GM21423 (cell line): Measurements from ENCODE around the gene RTL1.

Source experiments
- ATAC-seq: cut with Tn5 transposase; IDR thresholded peaks from one replicate; pipeline ENCODE4 v1.9.1; 2021; ENCODE audit warnings: mild to moderate bottlenecking, moderate library complexity; ENCODE audit not compliant: unreplicated experiment

The RTL1 gene

GRCh38 chr14:100903672-100904185 is at the start of gene RTL1:
Gene RTL1 (minus strand): TSS chr14:100903722. CDS start chr14:100884788, 18,934 bp downstream.
- ATAC-seq = no peak

- ATAC-seq = no peak
Measured at GRCh38 chr14:100950024-100950423, 46.5 kb upstream of the RTL1 start.

DNA sequence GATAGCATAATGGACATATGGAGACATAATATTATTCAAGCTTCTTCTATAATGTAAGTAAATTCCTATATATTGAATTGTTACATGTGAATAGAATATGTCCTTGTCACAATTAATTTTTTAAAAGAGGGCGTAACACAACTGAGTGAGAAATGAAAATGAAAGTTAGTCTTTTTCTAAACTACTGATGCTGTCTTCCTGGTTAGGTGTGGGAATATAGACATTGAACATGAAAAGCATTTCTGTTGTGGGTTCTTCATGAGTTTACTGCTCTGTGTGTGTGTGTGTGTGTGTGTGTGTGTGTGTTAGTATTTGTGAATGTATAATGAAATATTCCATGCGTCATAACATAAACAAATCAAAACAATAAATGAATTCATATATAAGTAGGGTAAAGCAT is 40.5 kb upstream of the RTL1 start:
- ATAC-seq = no peak

- no peak for ATAC-seq
Measured at GRCh38 chr14:100930270-100930669, 26.7 kb upstream of the RTL1 start.

GRCh38 chr14:100915560-100915959 is 12.0 kb upstream of the RTL1 start:
- ATAC-seq = no peak

DNA sequence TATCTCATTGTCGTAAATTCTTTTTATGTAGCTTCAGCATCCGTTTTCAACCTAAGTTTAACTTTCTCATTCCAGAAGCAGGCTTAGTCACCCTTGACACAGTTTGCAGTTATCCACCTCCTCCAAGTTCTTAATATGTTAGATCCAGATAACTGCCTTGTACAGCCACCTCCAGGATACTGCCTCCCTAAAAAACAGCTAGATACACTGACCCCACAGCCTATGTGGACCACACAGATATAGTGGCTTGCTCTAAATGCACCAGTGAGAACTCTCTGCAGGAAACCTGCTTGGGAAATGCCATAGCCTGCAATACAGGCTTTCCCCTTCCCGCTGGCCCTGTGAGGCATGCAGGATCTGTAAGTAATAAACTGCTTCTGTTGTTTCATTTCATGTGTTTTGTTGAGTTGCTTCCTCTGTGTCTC is 11.1 kb upstream of the RTL1 start:
- ATAC-seq = no peak

- ATAC-seq = no peak
Measured at GRCh38 chr14:100911665-100912316, 8.3 kb upstream of the RTL1 start.

DNA sequence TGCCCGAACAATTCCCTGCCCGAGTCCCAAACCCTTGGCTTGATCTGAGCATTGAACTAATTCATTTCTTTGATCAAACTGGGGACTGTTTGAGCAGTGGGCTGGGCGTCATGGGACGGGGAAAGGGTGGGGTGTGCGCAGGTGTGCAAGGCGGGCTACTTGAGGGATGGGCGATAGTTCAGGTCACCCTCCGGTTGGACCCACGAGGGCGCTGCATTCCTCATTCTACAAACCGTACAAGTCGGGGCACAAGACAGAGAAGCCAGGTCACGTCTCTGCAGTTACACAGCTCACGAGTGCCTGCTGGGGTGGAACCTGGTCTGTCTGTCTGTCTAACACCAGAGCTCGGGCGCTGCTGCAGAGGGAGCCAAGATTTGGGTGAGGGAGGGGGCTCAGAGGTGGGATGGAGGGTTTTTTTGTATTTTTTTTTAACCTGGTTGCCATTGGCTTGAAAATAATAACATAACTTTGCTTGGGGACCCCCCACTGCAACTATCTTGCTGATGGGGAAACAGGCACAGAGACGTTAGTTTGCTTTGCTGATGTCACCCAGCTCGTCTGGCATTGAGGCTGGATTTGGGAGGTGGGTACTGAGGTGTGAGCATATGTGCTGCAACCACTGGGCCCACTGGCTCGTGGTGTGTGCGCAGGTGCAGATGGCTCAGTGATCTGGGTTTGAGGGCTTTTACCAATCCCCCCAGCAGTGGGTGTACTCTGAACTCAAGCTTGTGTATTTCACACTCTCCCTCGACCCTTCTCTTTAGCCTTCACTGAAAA is 7.6 kb upstream of the RTL1 start:
- ATAC-seq = no peak

GRCh38 chr14:100909439-100909838 is 5.9 kb upstream of the RTL1 start:
- no peak for ATAC-seq

DNA sequence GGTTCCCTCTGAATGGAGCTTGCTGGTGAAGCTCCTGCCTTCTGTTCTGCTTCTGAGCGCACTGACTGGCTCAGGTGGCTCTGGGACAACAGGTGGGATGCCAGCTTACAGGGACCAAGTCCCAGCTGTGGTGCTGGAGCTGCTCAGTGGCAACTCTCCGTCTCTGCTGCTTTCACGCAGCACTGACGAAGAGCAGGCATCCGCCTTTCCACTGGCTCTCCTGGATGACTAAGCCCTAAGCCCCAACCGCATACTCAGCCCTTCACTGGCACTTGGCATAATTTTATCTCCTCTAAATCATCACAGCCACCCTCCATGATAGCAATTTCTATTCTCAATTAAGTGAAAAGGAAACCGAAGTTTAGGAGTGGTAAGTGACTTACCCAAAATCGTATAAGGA is 3.7 kb upstream of the RTL1 start:
- ATAC-seq = no peak

- ATAC-seq = no peak
Measured at GRCh38 chr14:100906420-100906819, 2.9 kb upstream of the RTL1 start.

GRCh38 chr14:100905166-100905565 is 1.6 kb upstream of the RTL1 start:
- ATAC-seq = no peak

DNA sequence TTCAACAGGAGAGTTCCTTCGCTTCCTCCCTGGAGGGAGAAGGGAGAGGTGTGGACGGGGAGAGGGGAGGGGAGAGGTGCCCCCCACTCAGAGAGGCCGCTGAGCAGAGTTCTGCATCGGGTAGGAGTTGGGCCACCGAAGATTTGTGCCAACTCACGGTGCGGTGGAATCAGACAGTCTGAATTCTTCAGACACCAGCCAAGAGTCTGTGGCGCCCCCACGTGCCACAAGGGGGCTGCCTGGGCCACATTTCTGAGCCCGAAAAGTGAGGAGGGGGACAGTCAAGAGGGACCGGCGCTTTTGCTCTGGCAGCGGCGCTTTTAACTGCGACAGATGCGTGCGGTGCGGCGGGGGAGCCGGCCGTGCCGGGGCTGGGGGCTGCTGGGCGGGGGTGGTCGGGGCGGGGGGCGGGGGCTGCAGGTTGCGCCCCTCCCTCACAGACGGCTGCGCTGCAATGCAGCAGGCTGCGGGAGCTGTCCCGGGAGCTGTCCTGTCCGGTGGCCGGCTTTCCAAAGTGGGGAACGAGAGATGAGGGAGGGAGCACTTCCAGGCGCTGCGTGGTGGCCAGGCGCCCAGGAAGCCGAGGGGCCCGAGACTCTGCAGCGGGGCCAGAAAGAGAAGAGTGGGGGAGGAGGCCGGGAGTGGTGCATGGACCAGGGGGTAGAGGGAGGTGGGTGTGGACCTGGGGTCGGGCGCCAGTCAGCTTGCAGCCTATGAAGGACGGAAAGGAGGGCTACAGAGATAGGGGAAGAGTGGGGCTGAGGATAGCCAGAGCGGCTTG is 975 bp upstream of the RTL1 start:
- no peak for ATAC-seq

DNA sequence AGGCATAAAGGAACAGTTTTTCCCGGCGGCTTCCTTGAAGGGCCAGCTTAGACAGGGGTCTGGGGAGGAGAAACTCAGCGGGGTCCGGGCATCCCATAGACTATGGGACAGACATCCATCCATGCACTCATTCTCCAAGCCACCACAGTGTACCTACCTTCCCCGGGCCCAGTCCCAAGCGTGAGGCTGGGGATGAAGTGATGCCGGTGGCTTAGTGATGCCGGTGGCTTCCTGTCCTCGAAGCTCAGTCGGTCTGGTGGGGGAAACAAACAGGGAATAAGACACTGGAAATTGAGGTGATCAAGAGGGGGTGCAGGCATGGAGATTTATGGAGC is 421 bp downstream of the RTL1 start:
- no peak for ATAC-seq

- no peak for ATAC-seq
Measured at GRCh38 chr14:100902295-100903133, 1.0 kb downstream of the RTL1 start.

GRCh38 chr14:100901391-100902183 is 1.9 kb downstream of the RTL1 start:
- no peak for ATAC-seq

DNA sequence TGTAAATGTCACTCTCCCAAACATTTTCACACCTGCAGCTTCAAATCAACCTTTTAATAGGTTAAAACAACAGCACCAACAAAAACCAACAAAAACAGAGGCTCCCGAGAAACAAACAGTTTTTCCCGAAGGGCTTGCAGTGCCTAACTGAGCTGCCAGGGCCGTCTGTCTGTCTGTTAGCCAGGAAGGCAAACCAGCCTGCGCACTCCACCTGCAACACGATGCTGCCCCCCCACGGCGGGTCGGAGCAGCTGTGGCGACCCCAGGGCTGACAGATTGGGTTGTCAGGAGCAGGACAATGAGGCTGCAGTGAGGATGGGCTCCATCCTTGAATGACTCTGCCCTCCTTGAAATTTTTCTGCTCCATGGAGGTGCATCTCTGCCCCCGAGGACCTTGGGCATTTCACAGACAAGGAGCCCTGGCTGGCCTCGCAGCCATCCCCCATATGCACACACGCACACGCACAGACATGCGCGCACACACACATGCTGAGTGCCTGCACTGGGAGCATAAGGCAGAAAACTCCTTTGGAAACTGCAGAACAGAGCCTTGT is 2.6 kb downstream of the RTL1 start:
- no peak for ATAC-seq

DNA sequence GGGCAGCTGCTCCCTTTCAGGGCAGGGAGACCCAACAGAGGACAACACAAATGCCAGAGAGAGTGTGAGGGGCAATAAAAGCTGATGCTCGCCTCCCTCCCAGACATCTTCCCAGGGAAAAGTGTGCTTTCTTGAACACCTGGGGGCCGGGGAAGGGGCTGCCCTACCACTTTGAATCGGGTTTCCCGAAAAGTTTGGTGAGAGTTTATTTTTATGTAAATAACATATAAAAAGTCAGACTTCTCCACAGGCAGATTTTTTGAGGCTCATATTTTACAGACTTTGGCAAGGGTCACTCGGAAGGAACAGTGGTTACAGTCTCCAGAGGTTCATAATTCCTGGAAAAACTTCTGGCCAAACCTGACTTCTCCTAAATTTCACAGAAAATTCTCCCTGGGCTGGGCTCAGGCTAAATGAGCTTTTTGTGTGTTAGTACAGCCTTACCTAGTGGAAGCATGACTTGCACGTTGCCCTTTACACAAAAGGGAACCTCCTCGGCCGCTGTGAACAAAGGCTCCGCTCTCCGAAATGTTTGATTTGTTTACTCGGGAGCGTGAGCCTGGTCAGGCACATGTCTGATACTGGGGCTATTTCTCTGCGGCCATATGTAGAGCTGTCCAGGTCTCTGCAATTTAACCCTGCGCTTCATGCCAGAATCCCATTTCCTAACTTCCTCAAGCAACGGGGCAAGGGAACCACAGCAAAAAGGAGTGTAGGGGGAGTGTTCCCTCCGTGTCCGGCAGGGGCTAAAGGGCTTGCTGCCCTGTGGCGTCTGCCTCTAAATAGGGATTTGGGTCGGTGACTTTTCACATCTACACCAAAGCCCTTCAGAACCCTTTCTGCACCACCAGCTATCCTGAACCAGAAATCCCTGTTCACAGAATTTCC is 3.4 kb downstream of the RTL1 start:
- ATAC-seq = no peak
